AG08396 (cell line): ENCODE results near the gene GPR152.
"Not testable (repeated sequence)": the region's sequence is repeated elsewhere in the genome, so short reads cannot be mapped to it uniquely, and the experiment has no call there.

Experiments
- DNase-seq: peaks from one replicate; pipeline ENCODE4 v3.0.0; 2012; ENCODE audit warnings: low spot score, mixed read lengths

Gene GPR152

DNA sequence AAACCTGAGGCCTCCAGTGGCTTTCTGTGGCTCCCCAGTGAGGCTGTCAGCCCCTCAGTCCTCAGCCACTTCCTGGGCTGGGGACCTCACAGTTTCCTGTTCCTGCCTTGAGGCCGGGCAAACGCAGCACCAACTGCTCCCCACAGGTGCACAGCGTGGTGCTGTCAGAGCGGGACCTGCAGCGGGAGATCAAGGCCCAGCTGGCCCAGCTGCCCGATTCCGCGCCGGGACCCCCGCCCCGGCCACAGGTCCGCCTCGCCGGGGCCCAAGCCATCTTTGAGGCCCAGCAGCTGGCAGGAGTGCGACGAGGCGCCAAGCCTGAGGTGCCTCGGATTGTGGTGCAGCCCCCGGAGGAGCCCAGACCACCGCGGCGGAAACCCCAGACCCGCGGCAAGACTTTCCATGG is 43.3 kb downstream of the GPR152 start:
- no peak for DNase-seq

GRCh38 chr11:67408437-67409200 is 43.9 kb downstream of the GPR152 start:
- no peak for DNase-seq

GRCh38 chr11:67407688-67408163 is 44.8 kb downstream of the GPR152 start:
- no peak for DNase-seq

DNA sequence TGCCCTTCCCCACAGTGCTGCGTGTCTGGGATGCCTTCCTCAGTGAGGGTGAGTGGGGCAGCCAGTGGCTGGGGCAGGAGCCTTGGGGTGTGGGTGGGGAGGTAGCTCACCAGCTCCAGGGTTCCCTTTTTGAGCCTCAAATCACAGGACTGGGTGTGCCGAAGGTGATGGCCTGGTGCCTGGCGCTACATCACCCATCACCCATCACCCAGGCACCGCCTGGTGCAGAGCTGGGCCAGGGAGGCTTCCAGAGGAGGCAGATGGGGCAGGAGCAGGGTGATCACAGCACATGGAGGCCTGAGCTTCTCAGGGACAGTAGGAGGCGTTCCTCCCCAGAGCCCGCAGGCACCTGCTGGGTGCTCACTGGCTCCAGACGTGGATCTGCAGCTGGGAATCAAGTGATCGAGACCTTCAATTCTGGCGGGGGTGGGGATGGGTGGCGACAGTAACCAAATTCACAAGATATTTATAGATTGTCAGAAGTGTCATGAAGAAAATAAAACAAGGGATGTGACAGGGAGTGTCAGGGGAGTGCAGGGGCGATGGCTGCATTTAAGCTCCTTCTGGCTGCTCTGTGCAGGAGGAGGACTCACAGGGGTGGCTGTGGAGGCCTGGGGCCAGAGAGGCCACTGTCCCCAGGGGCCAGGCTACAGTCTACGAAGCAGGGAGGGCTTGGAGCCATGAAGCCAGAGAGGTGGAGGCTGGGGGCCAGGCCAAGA is 45.4 kb downstream of the GPR152 start:
- no peak for DNase-seq

GRCh38 chr11:67406420-67406968 is 46.0 kb downstream of the GPR152 start:
- DNase-seq: no peak

DNA sequence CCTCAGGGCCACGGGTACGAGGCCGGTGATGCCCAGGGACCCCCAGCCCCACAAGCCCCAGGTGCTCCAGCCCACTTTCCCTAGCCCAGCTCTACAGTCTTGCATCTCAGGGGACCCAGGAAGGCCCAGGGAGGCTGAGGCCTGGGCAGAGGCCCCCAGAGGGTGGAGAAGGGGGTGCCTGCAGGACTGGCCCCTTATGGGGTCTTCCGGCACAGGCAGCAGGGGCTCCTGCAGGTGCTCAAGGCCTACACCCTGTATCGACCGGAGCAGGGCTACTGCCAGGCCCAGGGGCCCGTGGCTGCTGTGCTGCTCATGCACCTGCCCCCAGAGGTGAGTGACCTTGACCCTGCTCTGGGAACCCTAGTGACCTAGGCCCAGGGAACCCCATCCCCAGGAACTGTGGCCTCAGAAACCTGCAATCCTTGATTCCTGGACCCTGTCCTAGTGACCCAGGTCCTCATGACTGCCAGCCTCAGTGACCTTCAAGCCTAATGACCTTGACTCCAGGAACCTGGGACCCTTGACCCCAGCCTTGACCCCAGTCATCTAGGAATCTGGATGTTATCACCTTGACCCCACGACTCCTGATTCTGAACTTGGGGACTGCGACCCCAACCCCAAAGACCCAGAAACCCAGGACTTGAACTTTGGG is 46.7 kb downstream of the GPR152 start:
- no peak for DNase-seq

DNA sequence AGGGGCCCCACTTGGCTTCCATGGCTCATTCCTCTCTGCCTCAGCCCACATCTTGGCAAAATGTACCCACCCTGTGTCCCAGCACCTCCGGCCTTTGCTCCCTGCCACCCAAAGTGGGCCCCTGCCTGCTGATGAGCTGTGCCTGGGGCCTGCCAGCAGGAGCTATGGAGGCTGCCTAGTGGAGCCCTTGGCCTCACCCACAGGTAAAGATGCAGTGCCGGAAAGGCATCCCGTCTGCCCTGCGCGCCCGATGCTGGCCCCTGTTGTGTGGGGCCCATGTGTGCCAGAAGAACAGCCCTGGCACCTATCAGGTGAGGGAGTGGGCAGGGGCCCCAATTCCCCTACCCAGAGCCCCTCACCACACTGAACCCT is 47.3 kb downstream of the GPR152 start:
- no peak for DNase-seq

DNA sequence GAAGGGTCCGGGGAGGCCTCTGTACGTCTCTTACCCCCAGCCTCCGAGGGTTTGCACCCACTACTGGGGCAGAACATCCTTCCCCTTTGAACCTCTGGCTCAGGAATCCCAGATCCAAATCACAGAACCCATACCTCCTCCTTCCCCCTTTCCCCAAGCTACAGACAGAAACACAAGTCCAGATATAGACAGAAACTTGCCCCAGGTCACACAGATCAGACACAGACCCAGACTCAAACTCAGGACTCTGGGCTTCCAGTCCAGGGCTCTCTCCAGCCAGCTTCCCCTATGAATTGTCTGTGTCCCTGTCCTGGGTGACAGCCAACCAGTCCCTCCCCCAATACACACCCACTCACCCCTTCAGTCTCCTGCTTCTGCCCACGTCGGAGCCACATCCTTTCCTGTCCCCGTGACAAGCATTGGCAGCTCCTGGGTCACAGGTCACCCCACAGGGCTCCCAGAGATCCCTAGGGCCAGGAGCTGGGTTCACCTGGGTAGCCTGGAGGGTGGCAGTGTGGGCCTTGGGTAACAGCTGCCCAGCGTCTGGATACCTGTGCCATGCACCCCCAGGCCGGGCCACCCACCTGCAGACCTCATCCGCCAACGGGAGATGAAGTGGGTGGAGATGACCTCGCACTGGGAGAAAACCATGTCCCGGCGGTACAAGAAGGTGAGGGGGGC is 47.9 kb downstream of the GPR152 start:
- no peak for DNase-seq

GRCh38 chr11:67403085-67403484 is 49.4 kb downstream of the GPR152 start:
- DNase-seq: not testable (repeated sequence)

- DNase-seq: not testable (repeated sequence)
Observed at GRCh38 chr11:67402192-67402839, 50.2 kb downstream of the GPR152 start.

DNA sequence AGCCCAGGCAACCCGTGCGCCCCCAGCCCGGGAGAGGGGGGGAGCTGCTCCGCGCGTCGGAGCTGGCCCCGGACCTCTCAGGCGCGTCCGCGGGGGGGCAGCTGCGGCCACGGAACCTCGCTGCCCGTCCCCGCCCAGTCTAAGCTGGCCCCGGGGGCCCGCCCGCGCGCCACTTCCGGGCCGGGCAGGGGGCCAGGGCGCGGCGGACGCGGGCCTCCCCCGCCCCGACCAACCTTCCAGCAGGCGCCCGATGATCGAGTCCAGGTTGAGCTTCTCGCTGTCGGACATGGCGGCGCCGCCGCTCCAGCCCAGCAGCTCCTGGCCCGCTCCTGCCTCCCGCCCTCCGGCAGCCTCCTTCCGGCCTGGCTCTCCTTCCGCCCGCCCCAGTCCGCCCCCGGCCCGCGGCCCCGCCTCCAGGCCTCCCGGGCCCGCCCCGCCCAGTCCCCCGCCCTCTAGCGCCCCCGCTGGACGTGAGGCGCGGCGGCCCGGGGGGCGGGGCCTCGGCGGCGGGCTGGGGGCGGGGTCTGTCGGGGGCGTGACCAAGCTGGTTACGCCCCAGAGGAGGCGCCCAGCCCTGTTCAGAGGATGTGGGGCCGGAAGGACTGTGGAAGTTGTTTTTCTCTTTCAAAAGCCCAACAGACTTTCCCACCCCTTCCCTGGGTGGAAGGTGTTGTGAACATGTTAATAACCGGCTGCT is 50.9 kb downstream of the GPR152 start, which contains the start of gene PPP1CA:
TSS of gene PPP1CA (minus strand) at position 364 of the 697 bp plus-strand sequence. CDS start at position 288, 76 bp downstream.
- DNase-seq: peak; percentile 99
